ENCODE data around the gene SLC4A3. TPM values are rescaled to one million over a fixed set of nuclear protein-coding genes. Genes with fewer than 3 reads are reported as not detected.

The SLC4A3 gene
- total RNA-seq, 4 donors from 2014 or later: 2.3 to 29.4 (median 3.5) TPM

DNA sequence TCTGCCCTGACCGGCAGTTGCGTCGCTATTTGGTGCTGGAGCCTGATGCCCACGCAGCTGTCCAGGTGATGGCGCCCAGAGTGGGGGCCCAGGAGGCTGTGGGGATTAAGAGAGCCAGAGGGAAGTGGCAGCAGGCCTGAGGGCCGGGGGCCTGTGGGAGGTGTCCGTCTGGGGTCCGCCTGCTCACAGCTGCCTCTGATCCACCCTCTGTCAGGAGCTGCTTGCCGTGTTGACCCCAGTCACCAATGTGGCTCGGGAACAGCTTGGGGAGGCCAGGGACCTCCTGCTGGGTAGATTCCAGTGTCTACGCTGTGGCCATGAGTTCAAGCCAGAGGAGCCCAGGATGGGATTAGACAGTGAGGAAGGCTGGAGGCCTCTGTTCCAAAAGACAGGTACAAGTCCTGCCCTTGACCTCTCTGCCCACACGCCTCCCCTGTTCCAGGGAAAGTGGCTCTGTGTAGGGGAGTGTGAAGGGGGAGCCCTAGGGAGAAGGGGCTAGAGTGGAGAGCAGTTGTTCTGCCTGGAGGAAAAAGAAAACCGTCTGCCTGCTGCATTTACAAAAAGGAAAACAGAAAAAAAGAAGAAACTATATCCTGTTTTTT is 18.2 kb upstream of the SLC4A3 start:
- TF ChIP-seq, protein P1, sequence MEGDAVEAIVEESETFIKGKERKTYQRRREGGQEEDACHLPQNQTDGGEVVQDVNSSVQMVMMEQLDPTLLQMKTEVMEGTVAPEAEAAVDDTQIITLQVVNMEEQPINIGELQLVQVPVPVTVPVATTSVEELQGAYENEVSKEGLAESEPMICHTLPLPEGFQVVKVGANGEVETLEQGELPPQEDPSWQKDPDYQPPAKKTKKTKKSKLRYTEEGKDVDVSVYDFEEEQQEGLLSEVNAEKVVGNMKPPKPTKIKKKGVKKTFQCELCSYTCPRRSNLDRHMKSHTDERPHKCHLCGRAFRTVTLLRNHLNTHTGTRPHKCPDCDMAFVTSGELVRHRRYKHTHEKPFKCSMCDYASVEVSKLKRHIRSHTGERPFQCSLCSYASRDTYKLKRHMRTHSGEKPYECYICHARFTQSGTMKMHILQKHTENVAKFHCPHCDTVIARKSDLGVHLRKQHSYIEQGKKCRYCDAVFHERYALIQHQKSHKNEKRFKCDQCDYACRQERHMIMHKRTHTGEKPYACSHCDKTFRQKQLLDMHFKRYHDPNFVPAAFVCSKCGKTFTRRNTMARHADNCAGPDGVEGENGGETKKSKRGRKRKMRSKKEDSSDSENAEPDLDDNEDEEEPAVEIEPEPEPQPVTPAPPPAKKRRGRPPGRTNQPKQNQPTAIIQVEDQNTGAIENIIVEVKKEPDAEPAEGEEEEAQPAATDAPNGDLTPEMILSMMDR (IDR thresholded peaks at IDR 0.05): no peak
- TF ChIP-seq POLR2A (IDR thresholded peaks at IDR 0.05): no peak
- no peaks in the 10 kb centered on the region for H3K9me3 ChIP-seq
- H3K4me1 ChIP-seq: peaks cover 0 to 6% of the 10 kb centered on the region in 2 donors
- H3K27me3 ChIP-seq: no peaks in the 10 kb centered on the region
- no peak for DNase-seq
- no peaks in the 10 kb centered on the region for H3K36me3 ChIP-seq
- intact Hi-C loops (cut with DNase I; ENCODE audit: low total_unique reads): no loop called here
- H3K4me3 ChIP-seq: no peak overlapping the region
- peak overlapping the region; percentile 84 to 85 for H3K27ac ChIP-seq

DNA sequence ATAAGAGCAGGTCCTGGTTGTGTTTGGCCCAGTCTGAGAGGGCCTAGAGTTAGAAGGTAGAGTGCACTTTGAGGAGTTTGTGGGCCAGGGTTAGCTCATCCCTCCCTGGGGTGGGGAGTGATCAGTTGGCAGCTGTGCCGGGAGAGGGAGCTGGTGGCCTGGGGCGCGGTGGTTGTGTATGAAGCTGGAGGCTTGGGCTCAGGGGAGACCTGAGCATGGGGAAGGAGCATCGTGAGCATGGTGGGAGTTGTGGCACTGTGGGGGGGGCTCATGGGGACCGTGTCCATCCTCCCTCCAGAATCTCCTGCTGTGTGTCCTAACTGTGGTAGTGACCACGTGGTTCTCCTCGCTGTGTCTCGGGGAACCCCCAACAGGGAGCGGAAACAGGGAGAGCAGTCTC is 16.1 kb upstream of the SLC4A3 start:
- Histone ChIP-seq H3K27me3 (no peaks in the 10 kb centered on the region), H3K27ac (peak overlapping the region in 1 of 2 donors; percentile 84), H3K4me3 (no peak overlapping the region), H3K9me3 (no peaks in the 10 kb centered on the region), H3K4me1 (peaks cover 0 to 6% of the 10 kb centered on the region in 2 donors), H3K36me3 (no peaks in the 10 kb centered on the region)
- DNase-seq: no peak
- intact Hi-C loops (cut with DNase I; ENCODE audit: low total_unique reads): no loop called here
- TF ChIP-seq POLR2A (IDR thresholded peaks at IDR 0.05): no peak
- TF ChIP-seq, protein P1 (IDR thresholded peaks at IDR 0.05): no peak

DNA sequence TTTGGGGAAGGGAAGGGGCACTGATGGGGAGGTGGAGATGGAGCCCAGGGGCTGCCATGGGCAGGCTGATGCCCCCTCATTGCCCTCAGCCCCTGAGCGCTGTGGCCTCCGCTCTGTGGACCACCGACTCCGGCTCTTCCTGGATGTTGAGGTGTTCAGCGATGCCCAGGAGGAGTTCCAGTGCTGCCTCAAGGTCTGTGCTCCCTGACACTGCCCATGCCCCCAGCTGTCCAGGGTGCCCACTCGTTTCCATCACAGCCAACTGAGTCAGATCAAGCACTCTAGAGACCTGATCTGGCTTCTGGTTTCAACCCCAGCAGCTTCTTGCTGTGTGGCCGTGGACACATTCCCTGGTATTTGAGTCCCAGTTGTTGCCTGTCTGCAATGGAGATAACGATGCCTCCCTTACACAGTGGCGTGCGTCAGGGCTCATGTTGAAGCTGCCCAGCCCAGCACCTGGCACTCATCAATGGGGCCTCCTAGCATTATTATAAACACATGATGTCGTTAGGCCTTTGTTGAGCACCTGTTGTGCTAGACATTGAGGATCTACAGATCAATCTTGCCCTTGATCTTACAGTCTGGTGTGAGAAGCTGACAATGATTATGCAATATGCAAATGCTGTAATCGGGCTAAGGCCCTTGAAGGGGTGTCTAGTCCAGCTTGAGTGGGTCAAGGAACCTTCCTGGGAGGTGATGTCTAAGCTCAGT is 15.4 kb upstream of the SLC4A3 start:
- DNase-seq: no peak
- H3K4me1 ChIP-seq: peaks cover 0 to 6% of the 10 kb centered on the region in 2 donors
- TF ChIP-seq POLR2A (IDR thresholded peaks at IDR 0.05): no peak
- TF ChIP-seq, protein P1 (IDR thresholded peaks at IDR 0.05): no peak
- intact Hi-C loops (cut with DNase I; ENCODE audit: low total_unique reads): no loop called here
- H3K27ac ChIP-seq: no peak overlapping the region
- H3K4me3 ChIP-seq: no peak overlapping the region
- no peaks in the 10 kb centered on the region for H3K27me3 ChIP-seq
- no peaks in the 10 kb centered on the region for H3K36me3 ChIP-seq
- H3K9me3 ChIP-seq: no peaks in the 10 kb centered on the region

DNA sequence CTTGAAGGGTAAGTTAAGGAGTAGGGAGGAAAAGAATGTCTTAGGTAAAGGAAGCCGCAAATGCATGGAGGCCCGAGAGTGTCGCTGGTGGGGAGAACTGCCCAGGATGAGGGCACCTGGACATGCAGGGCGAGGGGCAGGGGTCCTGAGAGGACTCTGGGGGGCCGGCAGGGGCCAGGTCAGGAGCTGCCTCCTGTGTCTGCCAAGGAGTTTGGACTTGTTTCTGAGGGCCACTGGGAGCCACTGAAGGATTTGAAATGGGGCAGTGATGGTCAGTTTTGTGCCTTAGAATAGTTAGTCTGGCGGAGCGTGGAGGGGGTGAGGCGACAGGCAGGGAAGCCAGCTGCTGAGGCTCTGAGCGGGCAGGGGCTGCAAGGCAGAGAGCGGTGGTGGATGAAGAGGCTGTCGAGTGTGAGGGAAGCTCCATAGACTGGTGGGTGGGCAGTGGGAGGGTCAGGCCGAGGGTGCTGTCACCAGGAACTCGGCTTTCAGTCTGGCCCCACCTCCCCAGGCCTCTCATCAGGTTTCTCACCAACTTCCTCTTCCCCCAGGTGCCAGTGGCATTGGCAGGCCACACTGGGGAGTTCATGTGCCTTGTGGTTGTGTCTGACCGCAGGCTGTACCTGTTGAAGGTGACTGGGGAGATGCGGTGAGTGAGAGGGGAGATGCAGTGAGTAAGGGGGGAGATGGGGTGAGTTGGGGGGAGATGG is 14.7 kb upstream of the SLC4A3 start:
- no peak overlapping the region for H3K27ac ChIP-seq
- H3K4me1 ChIP-seq: peaks cover 0 to 6% of the 10 kb centered on the region in 2 donors
- intact Hi-C loops (cut with DNase I; ENCODE audit: low total_unique reads): no loop called here

More for the DNA sequence above, 14.7 kb upstream of the SLC4A3 start:
- Histone ChIP-seq H3K27me3 (no peaks in the 10 kb centered on the region), H3K36me3 (no peaks in the 10 kb centered on the region), H3K4me3 (no peak overlapping the region), H3K9me3 (no peaks in the 10 kb centered on the region)
- no peak for DNase-seq
- no peak for TF ChIP-seq POLR2A (IDR thresholded peaks at IDR 0.05)
- TF ChIP-seq, protein P1 (IDR thresholded peaks at IDR 0.05): no peak

All from uterus (tissue), 4 donors.